Subcutaneous adipose tissue (tissue), 4 donors: ENCODE results near the gene CCDC148. TPM values are rescaled to one million over a fixed set of nuclear protein-coding genes. Genes with fewer than 3 reads are reported as not detected.

ENCODE experiments used
- CTCF ChIP-seq: fragments of 450-650 bp; IDR thresholded peaks from one replicate; pipeline ENCODE4 v1.5.1; 2016; ENCODE audit warnings: low read depth, mild to moderate bottlenecking, control low read depth, antibody characterized with exemption, moderate library complexity
- small RNA-seq: library from RNA; depleted of rRNA; stranded (forward); fragments of <200 nt; gene quantifications from one replicate; pipeline ENCODE3, GENCODE V24; 2016
- total RNA-seq, 4 donors: library from RNA; depleted of rRNA; stranded (reverse); fragments of >200 nt; gene quantifications; one replicate each; pipeline ENCODE4 v1.1.0, GENCODE V29; 2016

CCDC148 gene
- total RNA-seq, 4 donors from 2014 or later, result 0.51 to 2.0 (median 1.3) TPM

- TF ChIP-seq CTCF, result no peak
These were observed 329.2 kb downstream of the CCDC148 start for GRCh38 chr2:158127380-158127804.

GRCh38 chr2:158125756-158126498, 330.6 kb downstream of the CCDC148 start:
- TF ChIP-seq CTCF, result no peak

- TF ChIP-seq CTCF, result no peak
These were observed 331.7 kb downstream of the CCDC148 start for GRCh38 chr2:158124896-158125295.

Small RNA genes lying within 50 kb of the gene (small RNA-seq; reads per million reads assigned to genes)
- gene RN7SL393P, result not detected

Other genes with a start within 250 kb of the CCDC148 start
- gene PKP4, start 199 bp upstream of the CCDC148 start, total RNA-seq, result 10 to 100 TPM; 29.6 to 90.6 (median 68.0) TPM